HG03520 (cell line): ENCODE data around the gene AGPAT3.

ENCODE experiments used
- ATAC-seq: cut with Tn5 transposase; IDR thresholded peaks from one replicate; pipeline ENCODE4 v1.9.1; 2021; ENCODE audit warnings: mild to moderate bottlenecking, moderate library complexity; ENCODE audit not compliant: unreplicated experiment

Gene AGPAT3

GRCh38 chr21:43905726-43906455, 40.9 kb downstream of the AGPAT3 start:
- ATAC-seq = no peak

GRCh38 chr21:43906585-43907370, 41.8 kb downstream of the AGPAT3 start:
- ATAC-seq = no peak

- no peak for ATAC-seq
Observed at GRCh38 chr21:43907751-43908150, 42.7 kb downstream of the AGPAT3 start.

- ATAC-seq = no peak
Observed at GRCh38 chr21:43908167-43908566, 43.1 kb downstream of the AGPAT3 start.

- ATAC-seq = no peak
Observed at GRCh38 chr21:43909741-43910400, 44.8 kb downstream of the AGPAT3 start.

- ATAC-seq = no peak
Observed at GRCh38 chr21:43910460-43910859, 45.4 kb downstream of the AGPAT3 start.

- ATAC-seq = no peak
Observed at GRCh38 chr21:43911015-43911934, 46.3 kb downstream of the AGPAT3 start.

GRCh38 chr21:43911935-43912487, 47.0 kb downstream of the AGPAT3 start:
- ATAC-seq = no peak

- ATAC-seq = no peak
Observed at GRCh38 chr21:43912500-43912899, 47.5 kb downstream of the AGPAT3 start.

GRCh38 chr21:43912910-43913309, 47.9 kb downstream of the AGPAT3 start:
- ATAC-seq = no peak

GRCh38 chr21:43913928-43914327, 48.9 kb downstream of the AGPAT3 start:
- no peak for ATAC-seq

- no peak for ATAC-seq
Observed at GRCh38 chr21:43916076-43916475, 51.1 kb downstream of the AGPAT3 start.

GRCh38 chr21:43916691-43917514, 51.9 kb downstream of the AGPAT3 start:
- ATAC-seq = no peak

GRCh38 chr21:43917515-43918384, 52.7 kb downstream of the AGPAT3 start:
- no peak for ATAC-seq

GRCh38 chr21:43918385-43918947, 53.4 kb downstream of the AGPAT3 start:
- no peak for ATAC-seq

- ATAC-seq = no peak
Observed at GRCh38 chr21:43919283-43919682, 54.3 kb downstream of the AGPAT3 start.

- no peak for ATAC-seq
Observed at GRCh38 chr21:43919871-43920801, 55.1 kb downstream of the AGPAT3 start.
